ENCODE measurements around the gene PTPRK.

GRCh38 chr6:128395596-128395995 is 124.8 kb downstream of the PTPRK start:
- TF ChIP-seq CTCF (IDR thresholded peaks at IDR 0.05) (no peak), POLR2A (IDR thresholded peaks at IDR 0.05) (no peak), EP300 (IDR thresholded peaks at IDR 0.05; ENCODE audit: low read depth) (no peak)

Measured in transverse colon (tissue), 3 donors.